Non-pigmented ciliary epithelial cell (primary cell): ENCODE data around the gene ZNF675.
"Not testable (repeated sequence)": the region's sequence is repeated elsewhere in the genome, so short reads cannot be mapped to it uniquely, and the experiment has no call there.

Experiments used
- DNase-seq: peaks from one replicate; pipeline ENCODE4 v3.0.0-alpha.2; 2010; ENCODE audit warnings: low read depth

Gene ZNF675

GRCh38 chr19:23686621-23687423 lies at the start of gene ZNF675:
ZNF675 (minus strand) TSS chr19:23687212; CDS start chr19:23687033, 179 bp downstream.
- peak; percentile 75 for DNase-seq

- not testable (repeated sequence) for DNase-seq
Measured at GRCh38 chr19:23730729-23731465, 43.9 kb upstream of the ZNF675 start.

GRCh38 chr19:23724161-23724560 lies 37.1 kb upstream of the ZNF675 start:
- DNase-seq, result not testable (repeated sequence)

GRCh38 chr19:23718802-23719201 lies 31.8 kb upstream of the ZNF675 start:
- no peak for DNase-seq

GRCh38 chr19:23716792-23717191 lies 29.8 kb upstream of the ZNF675 start:
- DNase-seq, result no peak

DNA sequence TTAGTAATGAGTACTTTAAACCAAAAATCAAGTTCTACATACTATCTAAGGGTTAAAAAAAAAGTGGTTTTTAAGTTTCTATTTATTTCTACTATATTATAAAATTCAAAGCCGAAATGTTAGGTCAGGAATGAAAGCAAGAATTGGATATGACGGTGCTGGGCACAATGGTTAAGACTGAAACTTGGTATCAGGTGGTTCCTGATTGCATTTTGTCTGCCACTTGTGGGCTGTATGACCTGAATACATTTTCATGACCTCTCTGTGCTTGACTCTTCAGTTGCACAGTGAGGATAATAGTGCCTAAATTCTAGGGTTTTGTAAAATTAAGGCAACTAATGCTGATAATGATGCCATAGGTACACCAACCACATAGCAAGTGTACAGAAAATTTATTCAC lies 22.3 kb upstream of the ZNF675 start:
- no peak for DNase-seq

DNA sequence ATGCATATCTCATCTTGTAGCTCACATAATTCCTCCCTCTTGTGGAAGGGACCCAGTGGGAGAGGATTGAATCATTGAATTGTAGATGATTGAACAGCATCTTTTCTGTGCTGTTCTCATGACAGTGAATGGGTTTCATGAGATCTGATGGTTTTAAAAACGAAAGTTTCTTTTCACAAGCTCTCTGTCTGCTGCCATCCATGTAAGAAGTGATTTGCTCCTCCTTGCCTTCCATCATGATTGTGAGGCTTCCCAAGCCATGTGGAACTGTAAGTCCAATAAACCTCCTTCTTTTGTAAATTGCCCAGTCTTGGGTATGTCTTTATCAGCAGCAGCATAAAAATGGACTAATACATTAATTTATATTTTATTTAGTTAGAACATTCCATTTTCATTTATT lies 19.6 kb upstream of the ZNF675 start:
- no peak for DNase-seq

GRCh38 chr19:23699521-23699860 lies 12.5 kb upstream of the ZNF675 start:
- DNase-seq, result no peak

- DNase-seq, result no peak
Measured at GRCh38 chr19:23698711-23699520, 11.9 kb upstream of the ZNF675 start.

- not testable (repeated sequence) for DNase-seq
Measured at GRCh38 chr19:23692937-23693336, 5.9 kb upstream of the ZNF675 start.

- no peak for DNase-seq
Measured at GRCh38 chr19:23673132-23673531, 13.9 kb downstream of the ZNF675 start.

- not testable (repeated sequence) for DNase-seq
Measured at GRCh38 chr19:23668606-23669005, 18.4 kb downstream of the ZNF675 start.

DNA sequence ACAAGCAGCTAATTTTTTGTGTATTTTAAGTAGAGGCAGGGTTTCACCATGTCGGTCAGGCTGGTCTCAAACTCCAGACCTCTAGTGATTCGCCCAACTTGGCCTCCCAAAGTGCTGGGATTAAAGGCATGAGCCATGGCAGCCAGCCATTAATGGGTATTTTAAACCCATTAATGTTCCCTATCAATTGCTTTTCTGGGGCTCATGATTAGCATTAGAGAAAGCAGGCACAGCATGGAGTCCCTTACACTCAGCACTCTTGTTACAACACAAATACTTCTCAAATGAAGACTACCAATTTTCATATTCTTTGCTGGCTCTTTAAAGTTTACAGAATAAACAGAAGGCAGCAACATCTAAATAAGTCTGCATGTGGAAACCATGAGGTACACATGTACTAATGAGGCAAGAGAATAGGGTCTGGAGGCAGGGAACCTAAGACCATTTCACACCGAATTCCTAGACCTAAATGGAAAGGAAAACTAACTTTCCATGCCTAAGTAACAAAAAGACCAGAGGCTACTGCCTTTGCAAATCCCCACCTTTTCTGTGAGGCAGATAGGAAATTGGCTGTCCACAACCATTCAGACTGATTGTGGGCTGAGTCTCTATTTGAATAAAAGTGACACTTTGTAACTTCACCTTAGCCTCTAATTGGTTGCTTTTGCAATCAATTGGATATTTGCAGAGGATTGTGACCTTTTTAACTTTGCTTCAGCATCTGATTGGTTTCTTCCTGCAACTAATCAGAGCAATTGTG lies 21.2 kb downstream of the ZNF675 start:
- no peak for DNase-seq

DNA sequence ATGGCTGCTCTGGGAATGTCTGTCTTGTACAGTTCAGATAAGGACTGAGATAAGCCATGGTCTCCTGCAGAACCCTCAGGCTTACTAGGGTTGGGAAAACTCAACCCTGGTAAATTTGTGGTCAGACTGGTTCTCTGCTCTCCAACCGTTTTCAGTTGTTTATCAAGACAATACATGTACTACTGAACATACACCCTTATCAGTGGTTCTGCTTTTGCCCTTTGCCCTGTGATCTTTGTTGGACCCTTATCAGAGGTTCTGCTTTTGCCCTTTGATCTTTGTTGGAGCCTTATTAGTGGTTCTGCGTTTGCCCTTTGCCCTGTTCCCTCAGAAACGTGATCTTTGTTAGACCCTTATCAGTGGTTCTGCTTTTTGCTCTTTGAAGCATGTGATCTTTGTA lies 37.2 kb downstream of the ZNF675 start:
- DNase-seq, result not testable (repeated sequence)
